Tibial nerve (tissue), 4 donors: Measurements from ENCODE around the gene TNIK. TPM values are rescaled to one million over a fixed set of nuclear protein-coding genes. Genes with fewer than 3 reads are reported as not detected.
"Not testable (repeated sequence)": the region's sequence is repeated elsewhere in the genome, so short reads cannot be mapped to it uniquely, and the experiment has no call there.

Experiments used
- DNase-seq, 2 donors: peaks; one replicate each; pipeline ENCODE4 v3.0.0-alpha.2; 2019; ENCODE audit warnings: low spot score in 2 of 2
- H3K27ac ChIP-seq, 4 donors: fragments of 200-600 bp; sonication (generic) in 3 of 4; one replicate each; pipeline ENCODE4 v1.5.1; 2017 to 2019; ENCODE audit warnings: mild to moderate bottlenecking in 1 of 4
- H3K27me3 ChIP-seq, 2 donors: fragments of 200-600 bp; sonication (generic) in 1 of 2; one replicate each; pipeline versions ENCODE4 v1.5.1 to v1.6.0; 2017 to 2019
- H3K36me3 ChIP-seq, 3 donors: fragments of 200-600 bp; sonication (generic); one replicate each; pipeline ENCODE4 v1.5.1; 2018 to 2019
- H3K4me1 ChIP-seq, 4 donors: fragments of 200-600 bp; sonication (generic) in 3 of 4; one replicate each; pipeline ENCODE4 v1.5.1; 2017 to 2019
- H3K4me3 ChIP-seq, 4 donors: fragments of 200-600 bp; sonication (generic) in 3 of 4; one replicate each; pipeline ENCODE4 v1.5.1; 2017 to 2019; ENCODE audit warnings: mild to moderate bottlenecking in 1 of 4, moderate library complexity in 1 of 4
- H3K9me3 ChIP-seq, 4 donors: fragments of 200-600 bp; sonication (generic) in 3 of 4; one replicate each; pipeline ENCODE4 v1.5.1; 2017 to 2019
- EP300 ChIP-seq, 2 donors: sonication (generic); formaldehyde crosslinking; IDR thresholded peaks; one replicate each; pipeline ENCODE4 v1.6.1; 2017; ENCODE audit warnings: antibody characterized with exemption in 2 of 2, mild to moderate bottlenecking in 1 of 2
- POLR2A ChIP-seq, 2 donors: fragments of 450-650 bp; IDR thresholded peaks; one replicate each; pipeline ENCODE4 v1.6.1; 2017; ENCODE audit warnings: antibody characterized with exemption in 2 of 2, mild to moderate bottlenecking in 2 of 2, moderate library complexity in 2 of 2
- WGBS, 2 donors: methylation state at CpG; one replicate each; pipeline ENCODE4 v1.1.5; 2018; 5-methylcytosine and 5-hydroxymethylcytosine counted together
- total RNA-seq, 4 donors: library from RNA; depleted of rRNA; stranded (reverse); fragments of >200 nt; gene quantifications; one replicate each; pipeline ENCODE4 v1.1.0, GENCODE V29; 2016
- TF ChIP-seq, protein P1 (sequence below), 5 experiments: fragments of 200-600 bp in 3 of 5; fragments of 450-650 bp in 2 of 5; sonication (generic) in 3 of 5; IDR thresholded peaks; one replicate each; pipeline ENCODE4 v1.5.1; 2016 to 2019; ENCODE audit warnings: antibody characterized with exemption in 5 of 5, mild to moderate bottlenecking in 3 of 5, moderate library complexity in 2 of 5

Gene TNIK
- total RNA-seq, 4 donors from 2014 or later: 5.4 to 11.1 (median 7.5) TPM

DNA sequence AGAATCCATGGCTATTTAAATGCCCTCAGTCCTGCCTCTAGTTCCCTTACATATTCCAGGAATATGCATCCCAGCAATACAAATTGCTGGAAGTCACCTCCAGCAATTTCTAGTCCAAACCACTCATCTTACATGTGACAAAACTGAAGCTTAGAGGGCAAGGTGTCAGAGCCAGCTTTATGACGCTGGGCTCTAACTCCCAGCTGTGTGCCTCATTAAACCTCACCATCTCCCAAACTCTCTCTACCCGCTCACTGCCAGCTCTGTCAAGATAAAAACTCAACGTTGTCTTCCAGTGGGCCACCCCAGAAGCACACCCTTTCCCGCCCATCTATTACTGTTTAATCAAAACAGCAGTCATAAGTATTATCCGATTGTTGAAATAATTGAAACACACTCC is 7.9 kb downstream of the TNIK start:
- no peak overlapping the region for H3K27ac ChIP-seq
- H3K9me3 ChIP-seq: no peaks in the 10 kb centered on the region
- WGBS, 2 donors: 75 to 85% methylated on average over 5 of the region's 5 CpGs
- no peaks in the 10 kb centered on the region for H3K36me3 ChIP-seq
- DNase-seq: no peak
- H3K4me1 ChIP-seq: peaks cover 0 to 3% (median under 1%) of the 10 kb centered on the region in 4 donors
- TF ChIP-seq POLR2A (IDR thresholded peaks at IDR 0.05) (no peak), EP300 (IDR thresholded peaks at IDR 0.05) (no peak)
- TF ChIP-seq, protein P1, sequence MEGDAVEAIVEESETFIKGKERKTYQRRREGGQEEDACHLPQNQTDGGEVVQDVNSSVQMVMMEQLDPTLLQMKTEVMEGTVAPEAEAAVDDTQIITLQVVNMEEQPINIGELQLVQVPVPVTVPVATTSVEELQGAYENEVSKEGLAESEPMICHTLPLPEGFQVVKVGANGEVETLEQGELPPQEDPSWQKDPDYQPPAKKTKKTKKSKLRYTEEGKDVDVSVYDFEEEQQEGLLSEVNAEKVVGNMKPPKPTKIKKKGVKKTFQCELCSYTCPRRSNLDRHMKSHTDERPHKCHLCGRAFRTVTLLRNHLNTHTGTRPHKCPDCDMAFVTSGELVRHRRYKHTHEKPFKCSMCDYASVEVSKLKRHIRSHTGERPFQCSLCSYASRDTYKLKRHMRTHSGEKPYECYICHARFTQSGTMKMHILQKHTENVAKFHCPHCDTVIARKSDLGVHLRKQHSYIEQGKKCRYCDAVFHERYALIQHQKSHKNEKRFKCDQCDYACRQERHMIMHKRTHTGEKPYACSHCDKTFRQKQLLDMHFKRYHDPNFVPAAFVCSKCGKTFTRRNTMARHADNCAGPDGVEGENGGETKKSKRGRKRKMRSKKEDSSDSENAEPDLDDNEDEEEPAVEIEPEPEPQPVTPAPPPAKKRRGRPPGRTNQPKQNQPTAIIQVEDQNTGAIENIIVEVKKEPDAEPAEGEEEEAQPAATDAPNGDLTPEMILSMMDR (IDR thresholded peaks at IDR 0.05): no peak
- H3K4me3 ChIP-seq: no peak overlapping the region
- H3K27me3 ChIP-seq: no peaks in the 10 kb centered on the region

- no peak overlapping the region for H3K27ac ChIP-seq
- no peaks in the 10 kb centered on the region for H3K9me3 ChIP-seq
- no peaks in the 10 kb centered on the region for H3K36me3 ChIP-seq
- no peaks in the 10 kb centered on the region for H3K4me1 ChIP-seq
- H3K4me3 ChIP-seq: no peak overlapping the region
- TF ChIP-seq POLR2A (IDR thresholded peaks at IDR 0.05): no peak
- TF ChIP-seq EP300 (IDR thresholded peaks at IDR 0.05): no peak
- TF ChIP-seq, protein P1 (IDR thresholded peaks at IDR 0.05): no peak
- DNase-seq: no peak
- H3K27me3 ChIP-seq: no peaks in the 10 kb centered on the region
- 91 to 93% methylated on average over 5 of the region's 5 CpGs for whole genome bisulfite sequencing, 2 donors
These were observed 8.3 kb downstream of the TNIK start for GRCh38 chr3:171451915-171452314.

DNA sequence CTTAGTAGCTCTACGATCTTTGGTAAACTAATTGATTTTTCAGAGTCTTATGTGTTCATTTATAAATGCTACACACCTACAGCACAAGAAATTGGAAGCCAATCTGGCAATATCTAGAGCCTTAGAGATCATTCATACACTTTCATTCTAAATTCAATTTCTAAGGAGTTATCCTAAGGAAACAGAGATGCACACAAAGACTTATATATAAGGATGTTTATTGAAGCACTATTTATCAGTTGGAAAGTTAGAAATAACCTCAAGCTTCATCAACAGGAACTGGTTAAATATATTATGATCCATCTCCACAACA is 12.7 kb downstream of the TNIK start:
- not testable (repeated sequence) for H3K27me3 ChIP-seq, H3K27ac ChIP-seq, H3K36me3 ChIP-seq, H3K4me3 ChIP-seq, H3K9me3 ChIP-seq, H3K4me1 ChIP-seq, DNase-seq
- 56 to 81% methylated on average over 1 of the region's 1 CpG for WGBS, 2 donors

DNA sequence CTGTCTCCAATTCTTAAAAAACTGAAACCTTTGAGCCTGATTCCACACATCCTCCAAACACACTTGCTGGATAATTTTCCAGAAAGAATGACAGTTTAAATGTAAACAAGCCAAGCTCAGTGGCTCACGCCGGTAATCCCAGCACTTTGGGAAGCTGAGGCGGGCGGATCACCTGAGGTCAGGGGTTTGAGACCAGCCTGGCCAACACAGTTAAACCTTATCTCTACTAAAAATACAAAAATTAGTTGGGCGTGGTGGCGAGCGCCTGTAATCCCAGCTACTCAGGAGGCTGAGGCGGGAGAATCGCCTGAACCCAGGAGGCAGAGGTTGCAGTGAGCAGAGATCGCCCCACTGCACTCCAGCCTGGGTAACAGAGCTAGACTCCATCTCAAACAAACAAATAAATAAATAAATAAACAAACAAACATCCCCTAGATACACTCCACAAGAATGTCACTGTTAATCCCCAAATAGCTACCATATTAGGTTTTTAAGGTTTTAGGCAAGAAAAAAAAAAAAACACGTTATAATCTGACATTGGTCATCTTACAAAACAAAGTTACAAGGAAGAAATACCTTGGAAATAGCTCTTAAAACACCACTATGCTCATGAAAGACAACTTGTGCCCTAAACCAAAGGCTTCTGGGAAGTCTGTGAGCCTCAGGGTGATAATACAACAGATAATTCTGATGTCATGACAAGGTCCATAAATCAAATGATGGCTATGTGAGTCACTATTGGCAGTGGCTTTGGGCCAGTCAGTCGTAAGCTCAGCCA is 13.2 kb downstream of the TNIK start:
- no peaks in the 10 kb centered on the region for H3K27me3 ChIP-seq
- H3K4me3 ChIP-seq: no peak overlapping the region
- TF ChIP-seq EP300 (IDR thresholded peaks at IDR 0.05) (no peak), POLR2A (IDR thresholded peaks at IDR 0.05) (no peak)
- TF ChIP-seq, protein P1 (IDR thresholded peaks at IDR 0.05): no peak
- H3K9me3 ChIP-seq: no peaks in the 10 kb centered on the region
- no peak for DNase-seq
- H3K36me3 ChIP-seq: no peaks in the 10 kb centered on the region
- H3K4me1 ChIP-seq: no peaks in the 10 kb centered on the region
- H3K27ac ChIP-seq: no peak overlapping the region
- 92 to 96% methylated on average over 12 of the region's 12 CpGs for WGBS, 2 donors

GRCh38 chr3:171446301-171446700 is 13.9 kb downstream of the TNIK start:
- Histone ChIP-seq H3K9me3 (no peaks in the 10 kb centered on the region), H3K4me3 (no peak overlapping the region), H3K27ac (no peak overlapping the region), H3K4me1 (no peaks in the 10 kb centered on the region), H3K36me3 (no peaks in the 10 kb centered on the region), H3K27me3 (no peaks in the 10 kb centered on the region)
- TF ChIP-seq EP300 (IDR thresholded peaks at IDR 0.05) (no peak), POLR2A (IDR thresholded peaks at IDR 0.05) (no peak)
- TF ChIP-seq, protein P1 (IDR thresholded peaks at IDR 0.05): no peak
- DNase-seq: no peak
- 89 to 91% methylated on average over 1 of the region's 1 CpG for WGBS, 2 donors
